CD4-positive, alpha-beta T cell treated with Interleukin-6 for 4 hours (primary cell): ENCODE results near the gene FOXP1.

ENCODE experiments used
- DNase-seq: peaks from one replicate; pipeline ENCODE4 v3.0.0-alpha.2; 2020; ENCODE audit warnings: mixed read lengths

The FOXP1 gene

DNA sequence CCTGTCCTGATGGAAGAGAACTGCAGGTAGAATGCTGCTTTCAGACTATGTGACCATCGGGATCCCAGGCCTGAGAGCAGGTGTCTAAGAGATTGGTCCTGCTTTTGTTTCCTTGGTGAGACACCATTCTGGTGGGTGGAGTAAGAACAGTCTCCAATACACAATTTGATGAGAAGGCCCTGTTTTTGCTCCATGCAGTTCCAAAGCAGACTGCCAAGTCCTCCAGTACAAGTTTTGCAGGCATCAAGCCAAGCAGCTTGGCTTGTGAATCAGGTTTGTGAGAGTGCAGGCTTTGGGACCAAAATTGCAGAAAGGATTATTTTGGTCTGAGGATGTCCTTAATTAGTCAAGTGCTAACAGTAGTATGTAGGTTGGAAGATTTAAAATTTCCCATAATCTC, 381.6 kb downstream of the FOXP1 start:
- no peak for DNase-seq

DNA sequence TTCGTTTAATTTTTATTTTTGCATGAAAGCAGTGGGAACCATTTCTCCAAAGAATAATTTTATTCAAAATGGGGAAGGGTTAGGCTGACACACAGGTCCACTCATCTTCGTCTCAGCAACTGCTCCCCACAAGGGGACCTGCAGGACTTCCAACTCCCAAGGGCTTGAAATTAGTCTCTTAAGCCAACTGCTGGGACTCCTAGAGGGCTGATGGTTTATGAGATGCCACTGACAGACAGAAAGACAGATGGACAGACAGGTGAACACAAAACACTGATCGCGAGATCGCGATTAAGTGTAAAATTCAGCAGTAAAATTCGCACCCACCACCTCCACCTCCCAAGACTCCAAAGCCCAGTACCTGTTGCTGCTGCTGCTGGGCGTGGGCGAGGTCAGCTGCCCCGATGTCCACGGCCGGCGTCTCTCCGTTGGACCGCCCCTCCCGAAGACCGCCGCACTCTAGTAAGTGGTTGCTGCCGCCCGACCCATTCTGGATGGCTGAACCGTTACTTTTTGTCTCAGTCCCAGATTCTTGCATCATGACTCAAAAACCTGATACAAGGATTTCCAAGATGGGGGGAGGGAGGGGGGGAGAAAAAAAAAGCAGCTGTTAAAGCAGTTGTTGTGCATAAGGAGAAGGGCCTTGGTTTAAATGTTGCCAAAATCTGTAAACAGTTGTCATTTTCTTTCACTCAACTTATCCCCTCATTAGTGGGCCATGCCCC, 385.5 kb downstream of the FOXP1 start:
- no peak for DNase-seq

GRCh38 chr3:71195492-71195891, 388.0 kb downstream of the FOXP1 start:
- no peak for DNase-seq

DNA sequence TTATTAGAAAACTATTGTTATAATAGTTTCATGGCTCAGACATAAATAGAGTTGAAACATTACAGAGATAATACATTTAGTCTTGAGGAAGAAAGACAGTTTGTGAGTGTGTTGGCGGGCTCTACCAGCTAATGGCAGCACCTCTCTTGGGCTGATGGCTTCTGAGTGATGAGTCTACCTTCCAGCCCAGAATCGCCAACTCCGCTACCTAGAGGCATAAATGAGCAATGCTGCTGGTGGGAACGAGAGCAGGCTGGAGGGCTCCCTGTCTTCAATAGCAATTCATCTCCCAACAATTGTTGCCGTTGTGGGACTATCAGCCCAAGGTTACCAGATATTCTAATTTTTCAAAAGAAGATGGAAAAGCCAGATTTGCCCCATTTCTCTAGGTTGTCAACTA, 388.7 kb downstream of the FOXP1 start:
- no peak for DNase-seq

GRCh38 chr3:71191031-71191482, 392.5 kb downstream of the FOXP1 start:
- no peak for DNase-seq

- no peak for DNase-seq
These were observed 394.0 kb downstream of the FOXP1 start for GRCh38 chr3:71189480-71189879.

- no peak for DNase-seq
These were observed 395.8 kb downstream of the FOXP1 start for GRCh38 chr3:71187715-71188114.

DNA sequence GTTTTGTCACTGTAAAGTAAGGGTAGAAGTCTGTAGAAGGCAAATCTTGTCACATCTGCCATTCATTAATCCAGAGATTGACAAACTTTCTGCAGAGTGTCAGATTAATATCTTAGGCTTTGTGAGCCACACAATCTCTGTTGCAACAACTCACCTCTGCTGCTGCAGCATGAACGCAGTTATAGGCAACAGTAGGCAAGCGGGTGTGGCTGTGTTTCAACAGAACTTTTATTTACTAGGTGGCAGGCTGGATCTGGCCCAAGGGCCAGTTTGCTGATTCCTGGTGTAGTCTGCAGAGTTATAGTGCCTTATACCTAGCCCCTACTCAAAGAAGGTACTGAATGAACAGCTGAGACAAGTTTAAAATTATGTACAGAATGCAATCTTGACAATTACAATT, 396.7 kb downstream of the FOXP1 start:
- DNase-seq = no peak

DNA sequence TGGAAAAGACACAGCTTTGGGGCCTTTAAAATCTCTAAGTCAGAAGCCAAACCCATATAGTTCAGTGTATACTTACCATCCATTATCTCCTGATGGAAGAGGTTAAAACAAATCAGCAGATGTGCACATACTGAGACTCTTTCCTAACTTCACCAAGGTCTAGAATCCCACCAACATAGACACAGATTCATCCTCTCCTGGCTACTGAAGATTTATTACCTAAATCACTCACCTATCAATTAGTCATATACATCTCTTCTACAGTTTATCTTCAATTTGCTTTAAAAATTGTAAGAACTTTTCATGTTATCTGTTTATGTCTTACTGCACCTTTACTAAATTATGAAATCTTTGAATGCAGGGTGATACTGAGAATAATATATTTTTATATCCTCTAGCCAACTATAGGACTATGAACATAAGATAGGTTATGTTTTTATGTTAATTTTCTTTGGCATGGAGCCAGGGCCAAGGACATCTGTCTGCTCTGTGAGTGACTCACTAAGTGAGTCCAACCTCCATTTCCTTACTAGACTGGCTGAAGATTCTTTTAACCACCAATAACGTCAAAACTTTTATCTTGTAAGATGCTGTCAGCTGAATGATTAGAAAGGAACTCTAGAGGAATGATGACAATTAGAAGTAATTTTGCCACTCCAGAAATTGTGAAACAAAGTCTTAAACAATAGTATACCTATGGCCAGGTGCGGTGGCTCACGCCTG, 397.6 kb downstream of the FOXP1 start:
- DNase-seq = peak; percentile 63

DNA sequence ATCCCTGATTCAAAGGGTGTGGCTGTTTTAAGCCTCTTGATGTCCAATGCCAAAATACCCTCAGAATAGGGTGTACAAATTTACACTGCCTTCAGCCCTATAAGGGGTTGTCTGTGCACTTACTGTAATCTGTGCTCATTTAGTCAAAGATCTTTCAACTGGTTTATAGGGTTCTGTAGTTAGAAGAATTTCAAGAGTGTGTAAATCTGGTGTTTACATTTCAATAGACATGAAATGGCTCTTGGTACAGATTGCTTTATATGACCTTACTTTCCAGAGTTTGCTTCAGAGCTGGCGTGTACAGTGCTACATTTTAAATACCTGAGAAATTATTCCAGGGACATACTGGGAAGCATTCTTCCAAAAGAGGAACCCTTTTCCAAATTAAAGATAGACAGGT, 399.3 kb downstream of the FOXP1 start:
- no peak for DNase-seq

DNA sequence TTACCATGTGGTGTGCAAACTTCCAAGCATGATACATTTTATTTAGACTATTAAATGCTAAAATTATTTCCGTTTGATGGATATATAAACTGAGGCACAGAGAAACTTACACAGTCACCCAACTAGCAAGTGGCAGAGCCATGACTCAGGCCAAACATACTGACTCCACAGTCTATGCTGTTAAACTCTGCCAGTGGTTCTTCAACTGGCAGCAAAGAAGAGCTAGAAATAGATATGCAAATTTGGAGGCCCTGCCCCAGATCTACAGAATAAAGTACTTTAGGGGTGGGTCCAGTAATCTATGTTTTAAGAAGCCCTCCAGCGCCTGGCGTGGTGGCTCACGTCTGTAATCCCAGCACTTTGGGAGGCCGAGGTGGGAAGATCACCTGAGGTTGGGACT, 400.0 kb downstream of the FOXP1 start:
- DNase-seq = no peak

DNA sequence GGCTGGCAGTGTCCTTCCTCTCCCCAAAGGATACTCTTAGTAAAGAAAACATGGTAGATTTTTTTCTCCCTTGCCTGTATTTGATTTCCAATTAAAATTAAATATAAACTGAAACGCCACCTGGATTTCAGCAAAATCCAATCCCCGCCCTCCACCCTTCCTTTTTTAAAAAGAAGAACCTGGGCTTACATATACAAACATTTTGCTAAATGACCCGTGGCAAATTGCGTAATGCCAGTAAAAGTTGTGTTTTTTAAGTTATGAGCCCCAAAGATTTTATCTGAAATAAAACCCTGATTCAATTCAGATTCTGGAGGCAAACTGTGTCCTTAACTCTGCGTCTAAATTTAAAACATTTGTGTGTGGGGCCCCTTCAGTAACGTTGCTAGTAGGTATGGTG, 403.0 kb downstream of the FOXP1 start:
- DNase-seq = no peak

DNA sequence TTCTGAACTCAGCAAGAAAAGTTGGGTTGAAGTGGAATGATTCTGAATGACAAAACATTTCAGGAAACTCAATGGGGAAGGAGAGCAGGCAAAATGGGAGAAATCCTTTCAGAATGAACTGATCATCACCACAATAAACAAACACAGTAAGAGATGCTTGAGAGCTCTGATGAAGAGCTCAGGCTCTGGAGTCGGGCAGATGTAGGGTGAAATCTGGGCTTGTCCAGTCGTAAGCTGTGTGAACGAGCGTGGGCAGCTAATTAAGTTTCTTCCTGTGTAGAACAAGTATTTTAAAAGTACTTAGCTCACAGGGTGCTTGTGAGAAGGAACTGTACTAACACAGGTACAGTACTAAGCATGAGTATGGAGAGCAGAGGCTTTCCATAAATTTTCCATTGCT, 406.2 kb downstream of the FOXP1 start:
- no peak for DNase-seq

DNA sequence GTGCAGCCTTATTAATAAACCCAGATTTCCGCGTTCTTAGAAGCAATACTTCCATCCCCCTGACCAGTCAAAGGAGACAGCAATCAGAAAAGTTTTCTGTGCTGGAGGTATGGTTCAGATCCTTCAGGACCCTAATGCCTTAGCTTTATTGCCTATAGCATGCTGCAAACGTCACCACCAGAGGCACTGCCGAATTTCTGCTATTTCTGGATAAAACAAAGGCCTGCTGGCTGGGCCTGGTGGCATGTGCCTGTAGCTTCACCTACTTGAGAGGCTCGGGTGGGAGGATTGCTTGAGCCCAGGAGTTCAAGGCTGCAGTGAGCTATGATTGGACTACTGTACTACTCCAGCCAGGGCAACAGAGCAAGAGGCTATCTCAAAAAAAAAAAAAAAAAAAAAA, 407.2 kb downstream of the FOXP1 start:
- DNase-seq = no peak

GRCh38 chr3:71175691-71176365, 407.7 kb downstream of the FOXP1 start:
- no peak for DNase-seq

GRCh38 chr3:71172951-71173350, 410.6 kb downstream of the FOXP1 start:
- DNase-seq = no peak

DNA sequence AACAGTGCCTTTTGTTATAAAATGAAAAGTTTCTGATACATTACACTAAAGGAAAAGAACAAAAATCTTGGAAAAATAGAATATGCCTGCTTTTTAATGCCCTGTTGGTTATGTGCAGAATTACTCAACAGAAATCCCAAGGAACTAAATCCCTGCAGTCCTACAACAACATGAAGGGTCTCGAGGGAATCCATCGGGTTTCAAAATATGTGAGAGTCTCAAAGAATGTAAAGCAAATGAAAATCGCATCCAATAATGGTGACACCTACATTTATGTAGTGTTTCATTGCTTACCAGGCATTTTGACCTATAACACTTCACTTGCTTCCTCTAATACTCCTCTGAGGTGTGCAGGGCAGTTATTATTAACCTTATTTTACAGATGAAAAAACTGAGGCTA, 411.3 kb downstream of the FOXP1 start:
- DNase-seq = no peak

DNA sequence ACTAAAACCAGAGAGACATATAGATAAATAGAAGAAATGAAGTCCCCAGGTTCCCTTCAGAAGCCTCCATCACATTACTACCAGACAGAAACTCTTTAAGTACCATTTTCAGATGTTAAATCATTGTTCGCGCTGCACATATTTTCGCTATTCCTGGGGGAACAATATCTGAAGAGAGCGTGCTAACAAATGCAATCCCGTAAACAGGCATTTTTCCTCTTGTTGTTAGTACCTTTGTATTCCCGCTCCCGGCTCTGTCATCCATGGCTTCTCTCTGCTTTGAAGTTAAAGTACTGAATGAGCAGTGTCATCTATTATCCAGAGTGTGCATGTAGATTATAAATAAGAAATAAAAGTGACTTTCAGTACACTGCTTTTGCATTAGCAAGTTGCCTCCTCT, 412.3 kb downstream of the FOXP1 start:
- no peak for DNase-seq

- no peak for DNase-seq
These were observed 414.6 kb downstream of the FOXP1 start for GRCh38 chr3:71168880-71169411.

DNA sequence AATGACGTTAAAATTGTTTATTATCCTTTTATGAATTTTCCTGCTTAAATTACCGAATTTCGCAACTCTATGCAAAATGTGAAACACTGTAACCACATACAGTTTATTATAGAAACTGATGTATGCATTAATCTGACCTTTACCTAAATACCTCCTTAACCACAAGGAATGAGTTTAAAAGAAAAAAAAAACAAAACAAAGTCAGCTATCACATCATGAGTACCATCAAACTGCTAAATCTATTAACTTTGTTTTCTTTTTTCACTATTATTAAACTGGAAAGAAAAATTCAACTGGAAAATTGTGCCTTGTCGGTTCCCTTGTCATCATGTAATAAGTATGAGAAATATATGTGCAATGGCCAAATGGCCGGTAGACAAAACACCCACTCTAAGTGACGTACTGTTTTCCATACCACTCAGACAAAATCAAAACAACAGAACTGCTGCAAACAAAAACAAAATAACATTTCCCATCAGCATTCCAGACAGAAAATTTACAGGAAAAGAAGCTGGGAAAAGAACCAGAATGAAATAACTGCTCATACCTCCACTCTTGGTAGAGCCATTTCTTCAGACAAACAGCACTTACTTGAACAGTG, 415.3 kb downstream of the FOXP1 start:
- DNase-seq = no peak

DNA sequence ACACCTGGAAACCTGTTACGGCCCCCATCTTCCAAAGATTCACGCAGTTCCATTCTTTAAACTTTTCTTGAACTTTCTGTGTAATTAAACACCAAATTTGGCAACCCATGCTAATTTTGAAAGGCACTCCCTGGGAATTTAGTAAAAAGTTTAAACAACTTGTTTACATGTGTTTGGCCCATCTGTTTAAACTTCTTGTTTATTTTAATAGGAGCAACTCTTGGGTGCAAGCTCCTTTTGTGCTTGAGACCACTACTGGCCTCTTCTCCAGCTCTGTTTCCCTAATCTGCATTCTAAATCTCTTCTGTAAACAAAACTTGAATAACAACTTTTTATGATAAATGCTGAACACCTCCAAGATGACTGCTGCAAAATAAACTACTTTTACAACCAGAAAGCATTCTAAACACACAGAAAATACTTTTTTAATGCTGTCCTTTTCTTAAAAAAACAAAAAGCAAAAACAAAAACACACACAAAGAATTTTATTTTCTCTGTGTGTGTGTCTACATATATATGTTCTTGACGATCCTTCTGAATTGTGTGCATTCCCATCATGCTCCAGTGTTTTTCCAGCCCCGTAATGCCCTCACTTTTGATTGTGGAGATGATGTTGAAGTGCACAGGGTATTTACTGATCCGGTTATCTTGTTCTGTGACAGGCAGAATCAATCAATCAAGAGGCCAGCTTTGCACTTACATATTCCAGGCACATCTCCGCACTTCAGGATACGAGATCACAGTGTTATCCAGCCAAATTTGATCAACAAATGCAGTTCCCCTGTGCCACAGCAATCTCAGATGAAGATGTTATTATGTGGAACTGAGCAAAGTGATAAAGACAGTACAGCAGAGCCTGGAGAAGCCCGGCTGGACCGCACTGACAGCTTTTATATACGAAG, 416.9 kb downstream of the FOXP1 start:
- no peak for DNase-seq

GRCh38 chr3:71164881-71165280, 418.6 kb downstream of the FOXP1 start:
- no peak for DNase-seq
